DMS79 (cell line): ENCODE results near the gene PIEZO2.
"Not testable (repeated sequence)": the region's sequence is repeated elsewhere in the genome, so short reads cannot be mapped to it uniquely, and the experiment has no call there.

ENCODE experiments used
- DNase-seq: peaks from one replicate; lab custom pipeline; 2025; lab: John Stamatoyannopoulos, UW

Gene PIEZO2

DNA sequence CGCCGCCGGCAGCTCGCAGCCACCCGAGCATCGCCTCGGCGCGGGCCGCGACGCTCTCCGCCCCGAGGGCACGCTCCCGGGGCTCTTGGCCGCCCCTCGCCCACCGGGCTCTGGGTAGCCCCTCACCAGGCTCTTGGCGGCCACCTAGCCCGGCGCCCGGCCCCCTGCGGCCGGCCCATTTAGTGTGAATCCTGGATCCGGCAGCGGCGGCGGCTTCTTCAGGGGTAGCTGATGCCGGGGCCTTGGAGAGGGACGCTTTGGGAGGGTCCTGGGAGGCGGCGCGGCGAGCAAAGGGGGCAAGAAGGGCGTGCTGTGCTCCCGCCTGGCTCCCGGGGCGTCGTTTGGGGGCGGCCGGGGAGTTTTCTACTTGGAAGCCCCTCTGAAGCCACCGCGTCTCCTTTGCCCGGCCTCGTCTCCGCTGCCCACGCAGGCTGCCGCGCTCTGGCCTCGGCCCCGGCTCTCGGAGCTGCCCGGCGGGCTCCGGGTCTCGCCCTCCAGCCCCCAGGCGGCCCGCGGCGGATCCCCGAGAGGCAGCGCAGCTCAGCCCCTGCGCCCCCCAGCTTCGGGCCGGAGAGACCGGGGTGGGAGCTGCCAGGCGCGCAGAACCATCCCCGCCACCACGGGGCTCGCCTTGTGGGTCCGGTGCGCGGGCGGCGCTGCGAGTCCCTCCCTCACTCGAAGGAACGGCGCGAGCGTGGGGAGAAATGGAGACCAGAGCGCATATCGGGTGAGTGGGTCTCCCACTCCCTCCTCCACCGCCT is 509 bp downstream of the PIEZO2 start:
- no peak for DNase-seq

DNA sequence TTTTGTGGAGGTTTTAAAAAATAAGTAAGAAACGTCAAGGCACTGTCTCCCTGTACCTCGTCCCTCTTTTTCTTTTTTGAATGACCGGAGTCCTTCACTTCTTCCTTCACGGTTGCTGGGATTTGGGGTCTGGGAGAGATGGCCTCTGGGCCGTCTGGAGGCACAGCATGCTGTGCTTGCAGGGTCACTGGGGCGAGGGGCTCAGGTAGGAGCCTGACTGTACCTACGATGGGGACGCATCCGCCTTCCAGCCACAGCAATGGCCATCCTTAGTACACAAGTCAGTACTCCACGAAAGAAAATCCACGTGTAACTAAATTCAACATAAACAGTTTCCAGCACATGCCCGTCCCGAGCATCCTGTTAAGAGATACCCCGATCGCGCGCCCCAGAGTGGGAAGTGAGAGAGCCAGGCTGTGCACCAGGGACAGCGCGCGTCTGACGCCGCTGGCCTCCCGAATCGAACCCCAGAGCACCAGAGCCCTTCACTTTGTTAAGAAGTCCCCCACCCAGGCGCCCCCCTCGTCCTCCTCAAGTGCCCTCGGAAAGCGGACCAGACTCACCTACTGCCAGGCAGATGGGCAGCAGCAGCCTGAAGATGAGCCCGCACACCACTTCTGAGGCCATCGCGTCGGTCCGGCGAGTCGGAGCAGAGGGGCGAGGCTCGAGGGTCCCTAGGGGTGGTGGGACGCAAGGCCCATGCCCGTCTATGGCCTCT is 1.2 kb downstream of the PIEZO2 start:
- DNase-seq: peak; percentile 1

DNA sequence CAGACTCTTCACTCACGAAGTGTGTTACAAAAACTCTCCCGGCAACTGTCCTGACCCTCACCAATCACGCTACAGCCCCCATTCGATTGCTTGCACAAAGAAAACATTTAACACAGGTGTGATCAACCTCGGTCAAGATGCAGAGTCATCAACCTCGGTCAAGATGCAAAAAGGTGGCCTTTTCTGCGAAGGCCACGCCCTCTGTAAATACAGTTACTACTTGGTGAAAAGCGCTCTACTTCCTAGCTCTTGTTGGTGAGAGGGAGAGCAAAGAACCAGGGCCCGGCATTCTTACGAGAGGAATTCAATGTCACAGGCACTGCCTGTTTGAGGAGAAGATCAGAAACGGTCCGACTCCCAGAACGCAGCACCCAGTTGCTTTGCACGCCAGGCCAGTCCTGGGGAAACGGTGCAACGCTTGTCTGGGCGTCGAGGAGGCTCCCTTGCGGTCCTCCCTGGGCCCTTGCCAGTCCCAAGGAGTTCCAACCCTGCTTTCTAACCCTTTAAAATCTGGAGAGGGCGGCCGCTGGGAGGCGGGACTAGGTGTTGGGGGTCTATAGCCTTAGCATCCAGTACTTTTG is 1.9 kb downstream of the PIEZO2 start:
- peak; percentile 21 for DNase-seq

DNA sequence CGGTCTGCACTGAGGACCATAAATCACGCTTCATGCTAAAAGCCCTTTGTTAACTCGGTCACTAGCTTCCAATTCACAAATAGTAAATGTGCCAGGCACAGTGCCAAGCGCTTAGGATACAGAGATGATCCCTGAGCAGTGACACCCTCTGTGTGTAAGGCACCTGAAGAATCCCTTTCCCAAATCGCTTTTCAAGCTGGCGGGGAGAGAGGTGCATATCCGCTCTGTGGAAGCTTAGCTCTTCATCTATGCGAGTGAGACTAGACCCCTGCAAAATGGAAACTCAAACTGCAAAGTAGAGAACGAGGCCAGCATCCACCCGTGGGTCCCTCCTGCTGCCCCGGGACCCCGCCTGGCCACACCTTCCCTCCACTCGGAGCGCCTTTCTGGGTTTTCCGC is 2.4 kb downstream of the PIEZO2 start:
- DNase-seq: peak; percentile 21

DNA sequence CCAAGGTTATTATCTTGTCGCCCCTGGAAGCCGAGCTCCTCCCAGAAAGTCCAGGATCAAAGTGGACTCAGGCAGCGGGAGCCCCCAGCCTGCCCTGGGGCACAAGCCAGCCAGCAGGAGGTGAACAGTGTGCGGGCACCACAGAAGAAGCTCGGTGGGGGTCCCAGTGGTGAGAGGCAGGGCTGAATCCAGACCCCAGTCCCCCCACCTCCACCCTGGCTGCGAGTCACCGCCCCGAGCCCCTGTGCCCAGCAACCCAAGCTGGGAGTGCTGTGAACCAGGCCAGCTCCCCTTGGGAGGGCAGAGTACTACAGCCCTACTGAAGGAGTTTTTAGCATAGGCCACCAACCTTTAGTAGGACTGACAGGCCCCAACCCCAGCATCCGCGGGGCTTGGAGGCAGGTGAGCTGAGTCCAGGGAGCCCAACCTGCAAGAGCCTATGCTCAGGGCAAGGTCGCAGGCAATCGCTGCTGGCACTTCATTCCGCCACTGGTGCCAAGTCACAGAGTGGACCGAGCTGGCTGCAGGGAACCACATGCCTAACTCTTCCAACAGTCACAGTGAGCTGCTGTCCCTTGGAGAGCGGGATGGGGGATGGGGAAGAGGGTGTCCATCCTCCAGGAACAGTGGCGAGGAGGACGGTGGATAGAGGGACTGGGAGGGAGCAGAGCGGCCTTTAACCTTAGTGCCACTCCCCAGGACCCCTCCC is 3.0 kb downstream of the PIEZO2 start:
- no peak for DNase-seq

DNA sequence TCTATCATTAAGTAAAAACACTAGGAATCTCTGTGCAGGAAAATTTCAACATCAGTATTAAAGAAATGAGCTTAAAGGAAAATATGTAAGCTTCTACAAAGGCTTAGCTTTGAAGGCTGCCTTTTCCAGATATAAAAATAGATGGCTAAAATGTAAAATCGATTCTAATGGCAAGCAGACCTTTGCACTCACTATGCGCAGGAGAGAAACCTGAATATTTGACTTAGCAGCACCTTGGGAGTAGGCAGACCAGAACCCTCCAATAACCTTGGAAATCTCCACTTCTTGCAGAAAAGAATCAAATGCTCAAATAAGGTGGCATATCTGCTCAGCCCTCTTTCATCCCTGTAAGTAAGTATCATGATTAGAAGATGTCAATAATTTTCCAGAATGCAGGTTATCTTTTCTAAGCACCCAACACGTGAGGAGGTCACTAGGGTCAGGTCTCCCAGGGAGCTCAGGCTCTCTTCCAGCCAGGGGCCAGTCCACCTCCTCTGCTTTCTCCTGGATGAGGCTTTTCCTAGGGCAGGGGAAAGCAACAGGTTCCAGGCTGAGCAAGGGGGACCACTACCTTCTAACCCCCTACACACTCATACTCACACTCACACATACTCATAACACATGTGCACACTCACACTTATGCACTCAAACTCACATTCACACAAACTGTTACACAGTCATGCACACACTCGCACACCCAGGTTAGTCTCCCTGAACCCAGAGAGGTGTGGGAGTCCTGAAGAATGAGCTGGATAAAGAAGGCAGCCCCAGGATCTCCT is 3.8 kb downstream of the PIEZO2 start:
- DNase-seq: no peak

DNA sequence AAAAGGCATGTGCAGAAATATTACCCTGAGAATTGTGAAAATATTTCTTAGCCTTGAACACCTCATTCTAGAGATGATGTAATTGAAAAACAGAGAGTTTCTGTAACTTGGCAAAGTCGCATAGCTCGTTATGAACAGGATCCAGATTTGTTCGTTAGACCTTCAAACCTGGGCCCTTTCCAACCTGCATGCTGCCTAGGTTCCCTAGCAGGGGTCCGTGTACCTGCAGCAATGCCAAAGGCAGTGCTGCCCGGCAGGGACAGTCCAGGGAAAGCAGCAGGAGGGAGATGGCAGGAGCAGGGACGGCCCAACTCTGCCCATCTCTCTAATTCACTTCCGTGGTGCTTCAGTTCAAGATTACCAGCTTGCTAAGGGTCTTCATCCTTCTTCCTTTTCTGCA is 12.0 kb downstream of the PIEZO2 start:
- DNase-seq: no peak

DNA sequence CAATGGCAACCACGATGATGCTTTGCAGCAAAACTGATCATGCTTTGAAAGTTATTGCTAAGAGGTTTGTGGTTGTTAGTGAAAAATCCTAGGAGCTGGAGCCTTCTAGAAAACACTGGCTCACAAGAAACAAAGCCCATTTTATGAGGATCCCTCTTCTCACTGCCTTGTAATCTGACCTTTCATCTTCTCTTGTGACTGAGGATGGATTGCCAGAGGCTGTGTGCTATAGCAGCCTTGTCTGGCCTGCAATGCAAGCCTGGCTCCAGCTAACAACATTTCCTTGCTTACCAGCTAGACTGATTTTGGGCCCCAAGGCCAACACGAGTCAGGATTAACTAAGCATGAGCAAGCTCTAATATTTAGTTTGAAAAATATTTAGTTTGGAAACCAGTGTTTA is 13.1 kb downstream of the PIEZO2 start:
- DNase-seq: no peak

DNA sequence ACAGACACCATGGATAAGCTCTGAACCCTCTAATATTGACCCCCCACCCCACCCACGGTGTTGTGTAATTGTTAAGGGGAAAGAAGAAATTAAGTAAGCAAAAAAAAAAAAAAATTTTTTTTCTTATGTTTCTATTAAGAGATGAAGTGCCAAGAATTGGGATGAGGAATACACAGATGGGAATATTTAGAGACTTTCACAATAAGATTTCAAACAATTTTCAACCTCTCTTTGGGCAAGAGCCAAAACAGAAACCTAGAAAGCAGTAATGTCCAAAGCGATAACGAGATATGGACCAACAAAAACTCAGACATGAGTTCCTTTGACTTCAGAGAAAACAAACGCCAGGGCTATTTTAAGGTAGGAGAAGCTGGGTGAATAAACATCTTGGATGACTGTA is 14.4 kb downstream of the PIEZO2 start:
- DNase-seq: no peak

DNA sequence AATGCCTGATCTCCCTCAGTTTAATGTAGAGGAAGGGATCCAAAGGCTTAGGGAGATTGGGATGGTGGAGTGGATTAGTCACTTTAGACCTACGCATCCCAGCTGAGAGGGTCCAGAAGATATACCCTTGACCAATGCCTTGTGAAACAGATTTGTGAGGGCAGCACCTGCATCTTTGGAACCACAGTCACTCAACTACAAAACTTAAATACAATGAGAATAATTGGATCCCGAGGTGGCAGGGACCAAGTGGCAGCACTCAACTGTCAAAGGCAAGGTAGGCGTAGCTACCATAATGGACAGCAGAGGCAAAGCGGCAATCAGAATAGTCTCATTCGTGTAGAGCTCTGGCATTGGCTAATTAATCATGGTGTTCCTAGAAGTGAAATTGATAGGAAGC is 20.3 kb downstream of the PIEZO2 start:
- DNase-seq: not testable (repeated sequence)

DNA sequence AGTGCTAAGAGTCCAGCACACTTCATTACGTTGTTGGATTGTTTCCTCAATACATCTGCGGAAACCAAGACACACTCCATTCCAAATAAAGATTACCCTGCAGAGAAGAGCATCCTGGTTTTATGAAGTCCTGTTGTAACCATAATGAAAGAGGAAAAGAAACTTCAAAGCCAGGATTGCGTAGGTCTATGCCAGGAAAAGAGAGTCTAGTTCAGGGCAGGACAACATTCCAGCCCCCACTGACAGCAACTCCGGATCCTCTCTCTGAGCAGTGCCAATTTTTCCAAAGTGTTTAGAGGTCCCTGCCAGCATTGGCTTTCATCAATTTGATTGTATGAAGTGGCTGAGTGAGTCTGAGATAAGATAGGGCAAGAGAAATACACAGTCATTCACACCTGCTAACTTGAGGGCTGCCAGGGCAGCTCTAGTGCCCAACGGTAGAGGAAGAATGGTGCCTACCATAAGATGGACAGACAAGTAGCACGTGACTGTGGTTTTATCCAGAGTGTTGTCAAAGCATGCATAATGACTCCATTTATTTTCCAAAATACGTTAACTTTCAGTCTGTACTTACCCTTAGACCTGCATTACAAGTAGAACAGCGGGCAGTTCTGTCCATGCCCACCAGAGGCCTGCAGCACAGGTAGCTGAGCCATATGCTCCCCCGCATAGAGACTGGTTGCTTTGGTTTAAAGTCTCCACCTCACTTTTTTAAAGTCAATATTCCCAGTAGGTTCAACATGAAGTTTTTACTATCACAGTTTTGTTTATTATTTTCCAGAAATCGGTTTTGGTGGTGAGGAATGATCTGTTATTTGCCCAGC is 23.7 kb downstream of the PIEZO2 start:
- DNase-seq: no peak

DNA sequence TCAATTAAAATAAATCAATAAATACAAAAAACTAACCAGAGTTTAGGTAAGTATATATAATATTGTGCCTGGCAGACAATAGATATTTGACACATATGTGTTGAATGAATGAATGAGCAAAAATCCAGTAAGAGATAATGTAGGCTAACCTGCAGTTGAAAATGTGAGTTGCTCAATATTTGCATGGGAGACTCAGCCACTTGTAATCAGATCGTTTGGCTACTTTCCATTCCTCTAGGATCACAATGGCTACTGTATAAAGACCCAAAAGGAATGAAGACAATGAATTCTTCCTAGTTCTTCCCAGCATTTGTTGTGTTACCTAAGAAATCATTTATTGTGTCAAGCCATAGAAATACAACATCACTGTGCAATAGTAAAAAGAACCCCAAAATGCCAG is 25.3 kb downstream of the PIEZO2 start:
- DNase-seq: no peak

DNA sequence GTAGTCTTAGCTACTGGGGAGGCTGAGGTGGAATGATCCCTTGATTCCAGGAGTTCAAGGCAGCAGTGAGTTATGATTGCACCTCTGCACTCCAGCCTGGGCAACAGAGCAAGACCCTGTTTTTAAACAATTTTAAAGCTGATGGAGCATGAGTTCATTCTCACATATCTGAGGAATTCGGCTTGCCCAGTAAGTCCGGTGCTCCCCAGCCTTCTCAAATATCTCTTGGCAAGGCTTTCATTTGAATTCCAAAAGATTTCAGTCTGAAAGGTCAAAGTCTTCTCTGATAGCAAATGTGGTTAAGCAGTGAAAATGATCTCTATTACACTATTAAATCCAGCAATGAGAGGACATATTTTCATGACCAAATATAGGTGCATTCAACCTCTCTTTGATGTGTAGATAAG is 27.9 kb downstream of the PIEZO2 start:
- no peak for DNase-seq

DNA sequence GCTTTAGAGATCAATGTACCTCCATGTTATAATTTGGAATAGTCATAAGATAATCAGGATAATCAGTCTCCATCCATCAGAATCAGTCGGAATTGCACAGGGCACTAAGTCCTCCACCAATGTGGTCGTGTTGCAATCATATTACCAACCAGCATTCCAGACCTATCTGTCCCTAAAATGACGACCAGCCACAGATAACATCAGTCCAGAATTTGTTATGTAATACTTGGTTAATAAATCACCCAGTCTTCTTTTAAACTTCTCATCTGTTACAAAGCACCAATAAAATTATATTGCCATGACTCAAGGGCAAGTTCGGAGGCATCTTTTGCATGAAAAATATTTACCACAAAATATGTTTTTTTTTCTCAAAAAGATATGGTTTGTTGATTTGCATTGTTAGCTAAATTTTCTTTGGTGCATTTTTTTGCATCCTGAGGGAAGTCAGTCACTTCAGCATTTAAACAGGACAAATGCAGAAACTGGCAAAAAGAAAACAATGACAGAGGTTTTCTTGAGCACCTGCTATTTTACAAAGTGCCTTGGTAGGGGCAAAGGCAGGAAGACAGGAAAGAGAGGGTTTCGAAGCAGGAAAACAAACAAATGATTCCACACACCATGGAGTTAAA is 29.3 kb downstream of the PIEZO2 start:
- DNase-seq: no peak

DNA sequence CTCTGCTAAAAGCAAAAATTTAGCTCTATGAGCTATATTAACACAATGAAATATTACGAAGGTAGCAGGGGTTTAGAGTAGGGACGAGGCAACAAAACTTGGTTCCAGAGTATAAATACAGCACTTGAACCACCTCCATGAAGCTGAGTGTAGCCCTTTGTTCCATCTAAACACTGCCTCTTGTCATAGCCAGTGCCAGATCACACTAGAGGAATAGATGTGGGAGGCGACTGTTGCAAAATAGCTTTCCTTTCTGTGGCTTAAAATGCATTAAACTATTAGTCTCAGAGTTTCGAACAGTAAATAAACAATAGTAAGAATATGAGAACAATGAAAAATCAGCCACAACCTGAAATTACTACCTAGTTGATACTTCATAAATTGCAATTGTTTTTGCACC is 29.8 kb downstream of the PIEZO2 start:
- no peak for DNase-seq

DNA sequence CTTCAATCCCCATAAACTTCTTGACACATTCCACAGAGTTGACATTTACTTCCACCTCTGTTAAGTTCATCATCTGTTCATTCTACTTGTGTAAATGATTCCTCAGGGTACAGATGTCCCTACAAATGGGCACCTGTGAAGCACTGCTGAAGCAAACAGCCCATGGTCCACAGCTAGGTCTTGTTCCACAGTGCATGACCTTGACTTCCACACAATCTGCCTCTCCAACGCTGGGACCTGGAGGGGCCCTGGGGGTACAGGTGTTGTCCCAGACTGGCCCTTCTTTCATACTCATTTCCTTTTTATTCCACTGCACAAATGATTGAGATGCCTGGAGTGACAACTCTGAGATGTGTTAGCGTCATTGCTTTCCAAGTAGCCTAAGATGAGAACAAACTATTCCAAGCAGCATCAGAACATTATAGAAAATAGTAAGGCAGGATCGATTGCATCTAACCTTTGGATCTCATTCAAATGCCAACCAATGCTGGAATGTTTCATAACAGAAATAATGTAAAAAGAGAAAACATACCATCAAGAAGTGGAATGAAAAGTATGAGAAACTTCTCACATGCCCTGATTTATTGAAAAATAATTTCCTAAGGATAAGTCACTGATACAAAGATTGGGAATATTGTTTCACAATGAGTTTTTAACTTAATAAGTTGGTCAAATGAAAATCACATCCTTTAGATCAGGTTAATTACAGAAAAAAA is 31.2 kb downstream of the PIEZO2 start:
- no peak for DNase-seq

DNA sequence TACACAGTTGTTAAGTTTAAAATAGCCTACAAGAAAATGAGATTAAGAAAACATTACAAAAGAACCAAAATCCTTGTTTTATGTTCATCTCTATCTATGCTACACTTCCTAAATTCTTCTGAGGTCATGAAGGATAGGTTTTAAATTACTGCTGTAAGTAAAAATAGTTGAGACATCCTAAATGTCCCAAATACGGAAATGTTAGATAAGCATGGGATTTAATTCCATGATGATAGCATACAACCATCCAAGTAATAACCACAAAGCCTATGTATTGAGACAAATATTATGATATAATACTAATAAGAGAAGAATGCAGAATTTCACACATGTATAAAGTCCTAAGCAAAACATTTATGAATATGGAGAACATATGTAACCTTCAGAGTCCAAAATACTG is 34.1 kb downstream of the PIEZO2 start:
- DNase-seq: no peak

DNA sequence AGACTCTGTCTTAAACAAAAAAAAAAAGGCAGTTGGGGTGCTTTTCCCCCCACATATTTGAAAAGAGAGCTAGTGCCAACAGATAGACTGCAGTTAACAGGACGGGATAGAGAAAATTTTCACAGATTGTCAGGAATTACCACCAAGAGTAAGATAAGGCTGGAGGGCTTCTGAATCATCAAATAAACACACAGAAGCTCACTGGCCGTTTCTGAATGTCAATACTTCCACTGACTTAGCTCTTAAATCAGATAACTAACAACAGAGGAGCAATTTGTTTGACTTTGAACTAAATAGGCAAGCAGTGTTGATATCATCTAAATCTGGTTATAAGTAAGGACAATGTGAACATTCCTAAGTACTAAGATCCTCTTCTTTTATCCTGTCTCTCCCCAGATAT is 34.7 kb downstream of the PIEZO2 start:
- no peak for DNase-seq

DNA sequence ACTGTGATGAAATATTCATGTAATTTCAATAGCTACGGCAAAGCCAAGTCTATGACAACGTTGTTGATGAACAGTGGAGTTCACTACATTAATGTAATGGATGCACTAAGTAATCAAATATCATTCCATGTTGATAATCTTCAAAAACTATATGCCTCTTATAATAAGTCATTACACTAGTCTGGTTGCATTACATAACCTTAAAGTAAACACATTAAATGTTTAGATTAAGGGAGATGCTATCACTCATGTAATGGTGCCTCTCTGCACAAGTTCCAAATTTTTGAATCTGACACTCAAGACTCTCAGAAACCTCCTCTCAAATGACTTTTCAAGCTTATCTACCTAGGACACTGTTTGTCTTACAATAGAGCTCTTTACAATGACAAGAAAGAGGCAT is 35.4 kb downstream of the PIEZO2 start:
- no peak for DNase-seq

DNA sequence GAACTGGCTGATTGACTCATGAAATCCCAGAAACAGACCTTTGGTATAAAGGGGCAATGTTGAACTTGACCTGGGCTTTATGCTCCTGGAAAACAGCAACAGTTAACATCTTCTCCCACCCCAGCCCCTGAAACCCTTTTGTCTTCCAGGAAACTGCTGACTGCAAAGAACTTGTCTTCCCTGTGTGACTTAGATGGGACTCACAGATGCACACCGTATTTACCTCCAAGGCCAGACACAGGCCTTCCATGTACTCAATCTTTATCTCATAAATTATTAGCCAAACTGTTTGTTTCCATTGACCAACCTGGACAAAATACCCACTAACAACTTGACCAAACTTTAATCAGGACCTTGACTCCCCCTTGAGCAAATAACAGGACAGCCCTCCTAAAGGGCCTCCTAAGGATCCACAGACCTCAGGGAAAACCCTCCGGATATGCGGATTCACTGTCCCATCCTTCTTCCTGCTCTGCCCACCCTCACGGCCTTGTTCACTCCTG is 36.3 kb downstream of the PIEZO2 start:
- DNase-seq: no peak
